GM12872 (cell line): ENCODE data around the gene EXD3.

ENCODE experiments used
- TF ChIP-seq, protein P1 (sequence below): IDR thresholded peaks from 3 replicates; pipeline ENCODE4 v1.5.1; 2011; ENCODE audit warnings: low read depth, mild to moderate bottlenecking, low read length, moderate library complexity; ENCODE audit not compliant: insufficient read depth

EXD3 gene

DNA sequence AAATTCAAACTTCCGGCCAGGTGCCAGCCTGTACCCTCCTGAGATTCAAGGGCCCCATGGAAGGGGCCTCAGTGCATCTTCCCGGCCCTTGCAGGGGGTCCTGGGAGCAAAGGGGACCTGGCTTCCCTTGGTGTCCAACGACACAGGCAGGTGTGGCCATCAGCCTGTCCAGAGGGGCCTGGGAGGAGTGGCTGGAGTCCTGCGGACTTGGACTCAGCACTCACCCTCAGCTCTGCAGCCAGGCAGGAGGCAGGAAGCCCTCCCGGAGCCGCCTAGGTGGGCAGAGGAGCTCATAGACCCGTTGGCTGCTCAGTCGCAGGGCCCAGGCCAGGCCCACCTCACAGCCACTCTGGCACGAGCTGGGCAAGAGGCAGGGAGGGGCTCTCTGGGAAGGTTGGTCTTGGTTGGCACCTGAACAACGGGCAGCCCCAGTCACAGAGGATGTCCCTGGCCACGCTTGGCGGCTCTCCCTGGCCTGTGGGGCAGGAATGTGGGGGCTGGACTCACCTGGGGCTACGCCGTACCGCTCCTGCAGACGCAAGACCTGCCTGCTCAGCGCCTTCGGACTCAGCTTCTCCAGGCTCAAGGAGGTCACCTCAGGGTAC is 67.1 kb downstream of the EXD3 start:
- TF ChIP-seq, protein P1, sequence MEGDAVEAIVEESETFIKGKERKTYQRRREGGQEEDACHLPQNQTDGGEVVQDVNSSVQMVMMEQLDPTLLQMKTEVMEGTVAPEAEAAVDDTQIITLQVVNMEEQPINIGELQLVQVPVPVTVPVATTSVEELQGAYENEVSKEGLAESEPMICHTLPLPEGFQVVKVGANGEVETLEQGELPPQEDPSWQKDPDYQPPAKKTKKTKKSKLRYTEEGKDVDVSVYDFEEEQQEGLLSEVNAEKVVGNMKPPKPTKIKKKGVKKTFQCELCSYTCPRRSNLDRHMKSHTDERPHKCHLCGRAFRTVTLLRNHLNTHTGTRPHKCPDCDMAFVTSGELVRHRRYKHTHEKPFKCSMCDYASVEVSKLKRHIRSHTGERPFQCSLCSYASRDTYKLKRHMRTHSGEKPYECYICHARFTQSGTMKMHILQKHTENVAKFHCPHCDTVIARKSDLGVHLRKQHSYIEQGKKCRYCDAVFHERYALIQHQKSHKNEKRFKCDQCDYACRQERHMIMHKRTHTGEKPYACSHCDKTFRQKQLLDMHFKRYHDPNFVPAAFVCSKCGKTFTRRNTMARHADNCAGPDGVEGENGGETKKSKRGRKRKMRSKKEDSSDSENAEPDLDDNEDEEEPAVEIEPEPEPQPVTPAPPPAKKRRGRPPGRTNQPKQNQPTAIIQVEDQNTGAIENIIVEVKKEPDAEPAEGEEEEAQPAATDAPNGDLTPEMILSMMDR, result no peak

DNA sequence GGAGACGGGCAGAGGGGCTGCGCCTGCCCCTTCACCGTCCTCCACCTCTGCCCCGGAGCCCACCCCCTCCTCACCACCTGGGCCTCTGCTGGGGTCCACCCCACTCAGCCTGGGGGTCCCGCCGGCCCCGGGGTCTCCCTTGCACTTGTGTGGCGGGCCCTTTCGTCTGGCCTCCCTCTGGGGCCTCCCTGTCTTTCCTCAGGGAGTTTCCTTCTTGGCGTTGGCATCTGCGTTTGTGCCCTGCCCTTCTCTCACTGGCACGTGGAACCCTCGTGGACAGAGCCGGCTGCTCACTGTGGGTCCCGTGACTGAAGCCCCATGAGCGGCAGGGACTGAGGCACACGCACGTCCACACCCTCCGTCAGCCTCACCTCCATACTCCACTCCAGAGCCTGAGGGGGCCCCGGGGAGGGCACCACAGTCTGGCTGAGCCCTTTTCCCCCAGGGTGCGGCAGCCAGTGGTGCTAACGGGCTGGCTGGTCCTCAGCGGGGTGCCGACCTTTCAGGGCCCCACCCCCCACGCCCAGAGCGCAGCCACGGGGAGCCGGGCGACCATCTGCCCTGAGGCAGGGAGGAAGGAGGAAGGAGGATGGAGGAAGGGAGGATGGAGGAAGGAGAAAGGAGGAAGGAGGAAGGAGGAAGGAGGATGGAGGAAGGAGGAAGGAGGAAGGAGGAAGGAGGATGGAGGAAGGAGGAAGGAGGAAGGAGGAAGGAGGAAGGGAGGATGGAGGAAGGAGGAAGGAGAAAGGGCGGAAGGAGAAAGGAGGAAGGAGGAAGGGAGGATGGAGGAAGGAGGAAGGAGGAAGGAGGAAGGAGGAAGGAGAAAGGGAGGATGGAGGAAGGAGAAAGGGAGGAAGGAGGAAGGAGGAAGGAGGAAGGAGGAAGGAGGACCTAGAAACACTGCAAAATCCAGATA is 67.9 kb downstream of the EXD3 start:
- TF ChIP-seq, protein P1, result no peak

DNA sequence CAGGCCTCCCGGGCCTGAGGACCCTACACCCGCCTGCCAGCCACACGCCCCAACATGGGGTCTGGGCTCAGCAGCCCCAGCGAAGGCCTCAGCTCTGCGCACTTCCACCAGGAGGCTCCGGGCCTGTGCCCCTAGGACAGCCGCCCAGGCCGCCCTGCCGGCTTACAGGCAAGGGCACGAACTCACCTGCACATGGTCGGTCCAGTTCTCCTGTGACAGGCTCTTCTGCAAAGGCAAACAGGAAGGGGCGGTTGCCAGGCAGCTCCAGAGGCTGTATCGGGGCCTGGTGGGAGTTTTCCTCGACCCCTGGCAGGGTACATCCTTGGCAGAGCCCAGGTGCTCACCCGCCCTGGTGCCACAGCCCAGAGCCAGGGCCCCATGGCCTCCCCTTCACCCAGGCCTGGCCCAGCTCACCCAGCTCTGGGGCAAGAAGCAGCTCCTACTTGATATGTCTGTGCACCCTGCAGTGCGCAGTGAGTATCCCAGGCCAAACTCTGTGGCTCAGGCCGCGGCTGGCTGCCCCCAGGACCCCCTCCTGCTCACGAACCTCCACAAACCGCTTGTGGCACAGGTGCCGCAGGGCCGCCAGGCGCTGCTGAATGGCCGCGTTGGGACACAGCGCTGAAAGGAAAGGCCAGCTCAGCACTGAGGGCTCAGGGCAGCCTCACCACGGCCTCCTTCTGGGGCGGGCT is 68.7 kb downstream of the EXD3 start:
- TF ChIP-seq, protein P1, result no peak

DNA sequence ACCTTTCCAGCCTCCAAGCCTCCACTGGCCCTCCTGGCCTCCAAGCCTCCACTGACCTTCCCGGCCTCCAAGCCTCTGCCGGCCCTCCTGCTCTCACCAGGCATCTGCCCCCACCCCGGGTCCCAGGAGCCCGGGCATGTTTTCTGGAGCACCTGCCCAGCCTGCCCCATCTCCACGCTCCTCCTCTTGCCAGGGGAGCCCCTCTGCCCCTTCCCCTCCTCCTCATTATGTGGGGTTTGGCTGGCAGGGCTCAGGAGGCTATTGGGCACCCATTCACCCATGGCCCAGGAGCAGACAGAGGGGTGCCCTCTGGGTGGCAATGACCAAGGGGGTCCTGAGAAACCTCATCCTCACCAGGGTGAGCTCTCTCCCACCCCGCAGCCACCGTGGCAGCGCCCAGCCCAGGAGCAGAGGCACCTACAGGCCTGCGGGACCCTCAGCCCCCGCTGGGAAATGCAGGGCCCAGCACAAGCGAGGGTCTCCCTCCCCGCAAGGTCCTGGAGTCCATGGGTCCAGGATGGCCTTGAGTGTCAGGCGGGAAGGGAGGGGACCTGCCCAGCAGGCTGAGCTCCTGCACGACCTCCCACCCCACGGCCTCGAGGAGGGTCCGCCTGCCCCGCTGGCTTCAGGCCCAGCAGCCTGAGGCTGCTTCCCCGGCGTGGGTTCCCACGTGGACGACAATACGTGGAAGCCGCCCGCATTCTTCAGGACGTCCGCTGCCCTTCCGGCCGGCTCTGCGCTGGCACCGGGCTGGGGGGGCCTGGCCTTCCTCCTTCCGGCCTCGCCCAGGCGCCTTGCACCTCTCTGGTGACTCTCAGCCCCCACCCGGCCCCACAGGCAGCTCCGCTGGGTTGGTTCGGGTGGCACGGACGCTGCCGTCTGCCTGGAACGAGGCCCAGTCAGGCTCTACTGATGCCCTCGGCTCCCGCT is 69.5 kb downstream of the EXD3 start:
- TF ChIP-seq, protein P1, result no peak

DNA sequence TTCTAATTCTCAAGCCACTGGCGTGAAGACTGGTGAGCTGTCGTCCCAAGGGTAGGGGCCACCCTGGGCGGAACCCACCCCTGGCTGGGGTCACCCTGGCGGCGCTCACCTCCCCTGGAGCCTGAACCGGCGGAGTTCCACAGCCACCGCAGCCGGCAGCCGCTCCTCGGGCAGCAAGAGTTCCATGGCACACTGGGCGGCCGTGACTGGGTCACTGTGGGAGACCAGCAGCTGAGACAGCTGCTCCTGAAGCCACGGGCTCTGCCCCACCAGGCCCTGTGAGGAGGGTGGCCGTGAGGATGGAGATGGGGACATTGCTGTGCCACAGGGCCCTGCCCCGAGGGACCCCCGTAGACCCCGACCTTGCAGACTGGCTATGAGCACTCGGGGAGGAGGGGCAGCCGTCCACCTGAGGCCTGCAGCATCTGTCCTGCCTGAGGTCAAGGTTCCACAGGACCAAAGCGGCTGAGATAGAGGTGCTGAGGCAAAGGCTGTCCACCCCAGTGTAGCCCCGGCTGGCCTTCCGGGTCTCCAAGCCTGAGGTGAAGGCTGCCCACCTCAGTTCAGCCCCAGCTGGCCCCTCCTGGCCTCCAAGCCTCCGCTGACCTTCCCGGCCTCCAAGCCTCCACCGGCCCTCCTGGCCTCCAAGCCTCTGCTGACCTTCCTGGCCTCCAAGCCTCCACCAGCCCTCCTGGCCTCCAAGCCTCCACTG is 70.3 kb downstream of the EXD3 start:
- TF ChIP-seq, protein P1, result no peak

DNA sequence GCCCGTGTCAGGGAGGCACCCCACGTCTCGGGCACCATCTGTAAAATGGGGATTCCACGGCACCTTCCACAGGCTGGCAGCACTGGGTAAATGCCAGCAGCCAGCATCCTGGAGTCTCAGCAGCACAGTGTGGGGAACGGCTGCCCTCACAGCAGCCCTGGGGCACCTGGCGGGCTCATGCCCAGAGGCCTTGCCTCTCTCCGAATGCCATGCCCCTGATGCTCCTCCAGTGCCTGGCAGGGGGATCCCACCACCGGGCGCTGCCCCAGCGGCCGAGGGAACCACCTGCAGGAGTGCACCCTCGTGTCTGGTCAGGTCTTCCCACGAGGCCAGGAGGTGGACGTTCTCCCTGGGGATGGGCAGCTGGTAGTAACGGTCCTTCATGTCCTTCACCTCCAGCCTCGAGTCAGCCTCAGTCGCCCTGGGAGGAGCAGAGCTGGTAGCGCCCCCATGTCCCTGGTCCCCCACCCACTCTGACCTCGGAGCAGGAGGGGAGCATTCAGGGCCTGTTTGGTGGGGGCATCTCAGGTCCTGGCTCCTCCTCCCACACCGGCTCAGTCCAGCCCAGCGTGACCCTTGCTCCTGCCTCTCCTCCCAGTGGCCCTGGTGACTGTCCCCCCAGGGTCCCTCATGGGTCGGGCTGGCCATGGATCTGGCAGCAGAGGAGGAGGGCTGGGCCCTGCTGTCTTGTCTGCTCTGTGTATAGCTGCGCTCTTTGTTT is 71.0 kb downstream of the EXD3 start:
- TF ChIP-seq, protein P1, result no peak
